Common myeloid progenitor, CD34-positive (primary cell): ENCODE data around the gene SLC17A6.

Experiments
- CTCF ChIA-PET: fragments of 350-600 bp; sonication (Branson Sonifier 250); formaldehyde crosslinking; loops from one replicate; lab custom pipeline; 2021; ENCODE audit warnings: antibody characterized with exemption; lab: Charles Lee
- POLR2A ChIA-PET: fragments of 350-600 bp; sonication (Branson Sonifier 250); formaldehyde crosslinking; loops from one replicate; lab custom pipeline; 2021; ENCODE audit warnings: antibody characterized with exemption; lab: Charles Lee
- DNase-seq, 3 donors: peaks; one replicate each; pipeline versions ENCODE4 v3.0.0 to v3.0.0-alpha.2; 2013
- H3K27ac ChIP-seq, 2 experiments: 1 replicate in 1 of 2; 2 replicates in 1 of 2; pipeline ENCODE4 v1.7.0; 2013; ENCODE audit warnings: inconsistent platforms in 2 of 2, low read length in 2 of 2, mild to moderate bottlenecking in 2 of 2, low read depth in 1 of 2, moderate library complexity in 1 of 2; ENCODE audit not compliant: severe bottlenecking in 2 of 2, insufficient read depth in 1 of 2, poor library complexity in 1 of 2
- H3K27me3 ChIP-seq, 5 experiments: replicated peaks in 2 of 5; 1 replicate in 3 of 5; 2 replicates in 2 of 5; pipeline versions ENCODE4 v1.6.1 to v1.7.0; 2013; ENCODE audit warnings: low read length in 4 of 5, mild to moderate bottlenecking in 2 of 5, moderate library complexity in 2 of 5, inconsistent platforms in 1 of 5; ENCODE audit not compliant: insufficient read depth in 5 of 5, control insufficient read depth in 4 of 5
- H3K36me3 ChIP-seq, 4 experiments: 1 replicate in 2 of 4; 2 replicates in 2 of 4; pipeline versions ENCODE4 v1.6.1 to v1.7.0; 2013; ENCODE audit warnings: low read length in 3 of 4, control low read depth in 1 of 4, mild to moderate bottlenecking in 1 of 4; ENCODE audit not compliant: control insufficient read depth in 4 of 4, insufficient read depth in 4 of 4
- H3K4me1 ChIP-seq, 4 experiments: 1 replicate in 3 of 4; 2 replicates in 1 of 4; pipeline versions ENCODE4 v1.6.1 to v1.7.1; 2013; ENCODE audit warnings: low read length in 3 of 4, mild to moderate bottlenecking in 3 of 4, control low read depth in 1 of 4, inconsistent platforms in 1 of 4, moderate library complexity in 1 of 4; ENCODE audit not compliant: control insufficient read depth in 4 of 4, insufficient read depth in 4 of 4; ENCODE audit errors: control extremely low read depth in 1 of 4
- H3K4me3 ChIP-seq, 7 experiments: 1 replicate in 4 of 7; 2 replicates in 3 of 7; pipeline versions ENCODE4 v1.5.1 to v1.7.0; 2013; ENCODE audit warnings: mild to moderate bottlenecking in 7 of 7, low read length in 6 of 7, moderate library complexity in 6 of 7, inconsistent platforms in 2 of 7, low read depth in 2 of 7, control low read depth in 1 of 7; ENCODE audit not compliant: insufficient read depth in 4 of 7, control insufficient read depth in 1 of 7; ENCODE audit errors: extremely low read depth in 1 of 7
- H3K9me3 ChIP-seq, 5 experiments: 1 replicate in 4 of 5; 2 replicates in 1 of 5; pipeline versions ENCODE4 v1.6.1 to v1.7.1; 2013; ENCODE audit warnings: low read length in 4 of 5, mild to moderate bottlenecking in 2 of 5, inconsistent platforms in 1 of 5, low read depth in 1 of 5, moderate library complexity in 1 of 5; ENCODE audit not compliant: control insufficient read depth in 4 of 5, insufficient read depth in 2 of 5; ENCODE audit errors: control extremely low read depth in 1 of 5
- WGBS: methylation state at CpG from one replicate; pipeline ENCODE4 v1.1.5; 2013; ENCODE audit not compliant: insufficient coverage; 5-methylcytosine and 5-hydroxymethylcytosine counted together

SLC17A6 gene

DNA sequence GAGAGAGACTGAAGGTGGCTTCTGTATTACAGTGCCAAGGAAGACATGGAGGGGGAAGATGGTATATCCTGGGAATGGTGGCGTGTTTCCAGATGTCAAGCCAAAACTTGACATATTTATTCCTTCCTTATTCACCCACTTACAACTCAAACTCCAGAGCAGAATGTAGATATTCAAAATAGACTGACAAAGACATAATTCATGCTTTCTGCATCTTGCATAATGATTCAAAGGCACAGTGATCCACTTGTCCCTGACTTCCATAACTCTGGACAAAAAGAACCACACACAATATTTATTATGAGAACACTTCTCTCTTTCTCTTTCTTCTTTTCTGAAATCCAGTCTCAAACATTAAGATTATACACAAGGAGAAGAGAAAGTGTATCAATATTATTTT is 48.9 kb downstream of the SLC17A6 start:
- no peaks in the 10 kb centered on the region for H3K4me1 ChIP-seq
- no peaks in the 10 kb centered on the region for H3K27me3 ChIP-seq
- no peaks in the 10 kb centered on the region for H3K9me3 ChIP-seq
- ChIA-PET CTCF (no interaction called here), POLR2A (no interaction called here)
- DNase-seq: no peak
- no peaks in the 10 kb centered on the region for H3K36me3 ChIP-seq
- H3K4me3 ChIP-seq: no peak overlapping the region
- 71% methylated on average over 1 of the region's 1 CpG for WGBS
- no peak overlapping the region for H3K27ac ChIP-seq

DNA sequence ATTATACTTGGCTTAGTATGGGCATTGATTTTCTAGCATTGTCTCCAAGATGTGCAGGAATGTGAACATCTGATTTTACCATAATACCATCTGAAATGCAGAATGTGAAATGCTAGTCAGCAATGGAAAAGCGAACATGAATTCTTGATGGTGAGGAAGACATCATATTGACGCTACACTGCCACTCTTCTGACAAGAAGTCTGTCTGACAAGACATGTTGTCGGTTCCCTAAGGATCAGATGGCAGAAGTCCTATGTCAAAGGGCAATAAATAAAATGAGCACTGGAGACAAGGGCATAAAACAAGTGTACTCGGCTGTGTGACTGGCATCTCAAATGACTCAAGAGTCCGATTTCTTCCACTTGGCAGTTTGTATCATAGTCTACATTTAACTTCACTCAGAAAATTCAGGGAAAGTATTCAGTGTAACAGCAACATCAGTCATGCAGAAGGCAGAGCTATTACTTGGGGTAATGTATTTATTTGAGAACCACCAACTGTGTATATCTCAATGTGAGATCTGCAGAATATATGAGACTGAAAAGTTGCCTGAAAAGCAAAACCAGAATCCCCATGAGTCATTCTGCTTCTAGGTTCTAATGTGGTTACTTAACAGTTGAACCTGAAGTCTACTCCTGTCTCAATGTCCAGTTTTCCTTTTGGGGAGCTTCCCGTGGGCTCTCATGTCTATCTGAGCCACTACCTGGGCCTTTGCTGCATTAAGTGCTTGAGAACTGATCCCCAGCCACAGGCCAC is 51.5 kb downstream of the SLC17A6 start:
- no peaks in the 10 kb centered on the region for H3K4me1 ChIP-seq
- no peak overlapping the region for H3K4me3 ChIP-seq
- POLR2A ChIA-PET: no interaction called here
- DNase-seq: no peak
- WGBS: 100% methylated on average over 6 of the region's 6 CpGs
- H3K9me3 ChIP-seq: no peaks in the 10 kb centered on the region
- no peaks in the 10 kb centered on the region for H3K36me3 ChIP-seq
- CTCF ChIA-PET: no interaction called here
- no peak overlapping the region for H3K27ac ChIP-seq
- no peaks in the 10 kb centered on the region for H3K27me3 ChIP-seq

DNA sequence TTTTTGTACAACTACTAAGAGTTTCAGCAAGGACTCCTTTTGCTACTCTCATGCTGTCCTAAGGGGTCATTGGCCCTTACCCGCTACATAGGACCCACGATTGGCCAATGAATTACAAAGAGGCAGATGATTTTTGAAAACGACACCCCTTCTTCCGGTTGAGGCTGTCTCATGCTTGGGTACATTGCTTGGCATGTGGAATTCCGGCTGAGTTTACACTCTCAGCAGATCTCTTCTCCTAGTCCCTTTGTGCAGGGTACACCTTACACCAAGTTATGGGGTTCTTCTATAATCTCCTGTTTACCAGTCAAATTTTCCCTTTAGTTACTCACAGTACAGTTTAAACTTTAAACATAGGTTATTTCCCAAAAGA is 52.1 kb downstream of the SLC17A6 start:
- H3K36me3 ChIP-seq: no peaks in the 10 kb centered on the region
- H3K9me3 ChIP-seq: no peaks in the 10 kb centered on the region
- ChIA-PET POLR2A (no interaction called here), CTCF (no interaction called here)
- H3K4me3 ChIP-seq: no peak overlapping the region
- DNase-seq: no peak
- WGBS: 76% methylated on average over 5 of the region's 5 CpGs
- H3K27ac ChIP-seq: no peak overlapping the region
- no peaks in the 10 kb centered on the region for H3K4me1 ChIP-seq
- no peaks in the 10 kb centered on the region for H3K27me3 ChIP-seq

DNA sequence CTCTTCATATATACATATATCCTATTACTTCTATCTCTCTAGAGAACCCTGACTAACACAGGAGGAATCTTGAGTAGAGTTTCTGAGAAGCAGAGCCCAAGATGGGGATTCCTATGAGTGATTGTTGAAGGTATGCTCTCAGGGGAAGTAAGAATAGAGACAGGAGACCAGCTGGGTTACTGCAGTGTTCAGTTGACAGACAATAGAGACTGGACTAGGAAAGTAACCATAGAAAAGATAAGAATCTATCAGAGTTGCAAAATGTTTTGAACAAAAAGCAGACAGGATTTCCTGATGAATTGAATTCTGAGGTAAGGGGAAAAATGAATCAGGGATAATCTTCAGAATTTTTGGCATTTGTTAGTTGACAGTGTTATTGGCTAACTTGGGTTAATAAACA is 54.4 kb downstream of the SLC17A6 start:
- no peaks in the 10 kb centered on the region for H3K4me1 ChIP-seq
- H3K27ac ChIP-seq: no peak overlapping the region
- no peaks in the 10 kb centered on the region for H3K36me3 ChIP-seq
- POLR2A ChIA-PET: no interaction called here
- no peak overlapping the region for H3K4me3 ChIP-seq
- H3K9me3 ChIP-seq: no peaks in the 10 kb centered on the region
- DNase-seq: no peak
- CTCF ChIA-PET: no interaction called here
- H3K27me3 ChIP-seq: no peaks in the 10 kb centered on the region

DNA sequence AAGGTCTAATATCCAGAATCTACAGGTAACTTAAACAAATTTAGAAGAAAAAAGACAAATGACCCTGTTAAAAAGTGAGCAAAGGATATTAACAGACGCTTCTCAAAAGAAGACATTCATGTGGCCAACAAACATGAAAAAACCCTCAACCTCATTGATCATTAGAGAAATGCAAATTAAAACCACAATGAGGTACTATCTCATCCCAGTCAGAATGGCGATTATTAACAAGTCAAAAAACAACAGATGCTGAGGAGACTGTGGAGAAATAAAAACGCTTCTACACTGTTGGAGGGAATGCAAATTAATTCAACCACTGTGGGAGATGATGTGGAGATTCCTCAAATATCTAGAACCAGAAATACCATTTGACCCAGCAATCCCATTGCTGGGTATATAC is 67.2 kb downstream of the SLC17A6 start:
- WGBS: 88% methylated on average over 3 of the region's 3 CpGs
- Histone ChIP-seq H3K9me3 (no peaks in the 10 kb centered on the region), H3K36me3 (no peaks in the 10 kb centered on the region), H3K27ac (no peak overlapping the region), H3K4me3 (no peak overlapping the region), H3K27me3 (no peaks in the 10 kb centered on the region), H3K4me1 (no peaks in the 10 kb centered on the region)
- ChIA-PET CTCF (no interaction called here), POLR2A (no interaction called here)
- no peak for DNase-seq

DNA sequence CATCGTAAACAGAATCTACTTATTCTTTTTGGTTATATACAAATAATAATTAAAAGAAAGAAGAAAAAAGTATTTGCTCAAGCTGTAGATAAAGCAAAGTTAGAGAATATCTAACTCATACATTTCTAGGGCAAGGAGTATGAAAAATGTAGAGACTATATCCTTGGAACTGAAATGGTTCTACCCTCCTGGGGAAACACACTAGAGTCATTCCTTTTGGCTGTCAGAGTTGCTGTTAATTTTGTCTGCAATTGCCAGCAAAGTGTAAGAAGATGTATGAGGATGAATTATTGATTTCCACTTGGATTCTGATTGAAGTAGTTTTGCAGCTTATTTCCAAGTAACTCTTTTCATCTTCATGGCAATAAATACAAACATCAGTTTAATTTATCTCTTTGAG is 69.1 kb downstream of the SLC17A6 start:
- Histone ChIP-seq H3K9me3 (no peaks in the 10 kb centered on the region), H3K4me3 (no peak overlapping the region), H3K27ac (no peak overlapping the region), H3K36me3 (no peaks in the 10 kb centered on the region), H3K27me3 (no peaks in the 10 kb centered on the region), H3K4me1 (no peaks in the 10 kb centered on the region)
- no peak for DNase-seq
- ChIA-PET POLR2A (no interaction called here), CTCF (no interaction called here)
- no CpG with 5 or more reads among the region's 1 CpG for WGBS

DNA sequence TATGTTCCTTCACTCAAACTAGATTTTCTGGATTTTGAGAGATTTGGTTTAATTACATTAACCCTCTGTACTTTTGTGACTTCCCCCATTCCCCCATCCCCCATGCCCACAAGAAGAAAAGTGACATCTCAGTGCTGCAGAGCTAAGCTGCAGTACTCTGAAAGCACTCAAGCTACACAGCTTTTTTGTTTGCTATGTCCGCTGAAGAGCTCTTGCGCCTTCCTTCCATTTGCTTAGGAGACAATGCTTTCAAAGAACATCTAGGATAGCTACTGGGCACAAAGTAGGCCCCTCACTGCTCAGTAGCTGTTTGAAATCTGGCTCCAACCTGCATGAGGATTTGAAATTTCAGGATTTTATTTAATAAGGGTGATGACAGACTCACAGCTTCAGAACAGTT is 69.7 kb downstream of the SLC17A6 start:
- POLR2A ChIA-PET: no interaction called here
- Histone ChIP-seq H3K4me1 (no peaks in the 10 kb centered on the region), H3K27me3 (no peaks in the 10 kb centered on the region), H3K9me3 (no peaks in the 10 kb centered on the region), H3K4me3 (no peak overlapping the region), H3K36me3 (no peaks in the 10 kb centered on the region), H3K27ac (no peak overlapping the region)
- no peak for DNase-seq
- CTCF ChIA-PET: no interaction called here
- WGBS: 86% methylated on average over 2 of the region's 2 CpGs
